HepG2 (cell line): ENCODE measurements around the gene GPR143. TPM values are rescaled to one million over a fixed set of nuclear protein-coding genes. Genes with fewer than 3 reads are reported as not detected.
A peak's percentile ranks its signal among the peaks of the same experiment; 100 is the strongest.
"Not testable (repeated sequence)": the region's sequence is repeated elsewhere in the genome, so short reads cannot be mapped to it uniquely, and the experiment has no call there.

Experiments
- ATAC-seq: fragments of 200-7000 bp; cut with Tn5 transposase; 3 replicates; pipeline ENCODE4 v1.9.1; 2020; ENCODE audit warnings: mild to moderate bottlenecking, moderate library complexity
- BruUV-seq: library from RNA; stranded (reverse); fragments of 400-500 nt; replicated peaks from 2 replicates; lab custom pipeline; 2021; lab: Mats Ljungman, UMichigan
- CTCF ChIA-PET: fragments of 300-600 bp; formaldehyde crosslinking; extraction: SDS; loops from one replicate; lab custom pipeline; 2021; ENCODE audit warnings: low total read pairs, inconsistent platforms, low intra/inter-chr PET ratio; lab: Yijun Ruan, JAX
- POLR2A ChIA-PET: fragments of 350-600 bp; sonication (Branson Sonifier 250); formaldehyde crosslinking; loops from one replicate; lab custom pipeline; 2020; ENCODE audit warnings: antibody characterized with exemption, inconsistent platforms; lab: Yijun Ruan, JAX
- DNase-seq: peaks from one replicate; pipeline ENCODE4 v3.0.0-alpha.2; 2015; ENCODE audit warnings: low spot score
- FAIRE-seq: peaks from 3 replicates; lab custom pipeline; 2011; peaks lifted over from hg19 to GRCh38; lab: Jason Lieb, UNC
- H2AFZ ChIP-seq: one replicate; pipeline ENCODE4 v1.6.1; 2011; ENCODE audit warnings: low read length, inconsistent platforms
- H3K27ac ChIP-seq: fragments of 300-600 bp; 3 replicates; pipeline ENCODE4 v1.8.0; 2011; ENCODE audit warnings: mixed run types, mild to moderate bottlenecking, mixed read lengths, low read length, inconsistent platforms; ENCODE audit not compliant: insufficient read depth; ENCODE audit errors: extremely low read length
- H3K27me3 ChIP-seq, 2 experiments: fragments of 200-600 bp in 1 of 2; 2 replicates in 1 of 2; 3 replicates in 1 of 2; pipeline versions ENCODE4 v1.6.0 to v1.8.0; 2011; ENCODE audit warnings: low read length in 2 of 2, mild to moderate bottlenecking in 2 of 2, moderate library complexity in 2 of 2, inconsistent platforms in 1 of 2; ENCODE audit not compliant: insufficient read depth in 2 of 2, control insufficient read depth in 1 of 2
- H3K36me3 ChIP-seq, 2 experiments: fragments of 200-600 bp in 1 of 2; replicated peaks in 1 of 2; 2 replicates in 1 of 2; 3 replicates in 1 of 2; pipeline versions ENCODE4 v1.5.1 to v1.8.0; 2011; ENCODE audit warnings: low read length in 2 of 2, inconsistent platforms in 1 of 2; ENCODE audit not compliant: insufficient read depth in 2 of 2, control insufficient read depth in 1 of 2
- H3K4me1 ChIP-seq: 2 replicates; pipeline ENCODE4 v1.5.1; 2012; ENCODE audit warnings: low read length, inconsistent platforms; ENCODE audit not compliant: insufficient read depth
- H3K4me2 ChIP-seq: 2 replicates; pipeline ENCODE4 v1.6.0; 2011; ENCODE audit warnings: low read depth, low read length, inconsistent platforms
- H3K4me3 ChIP-seq, 3 experiments: fragments of 200-600 bp in 1 of 3; sonication (generic), shearing (Covaris generic) in 1 of 3; replicated peaks in 1 of 3; 2 replicates each; pipeline ENCODE4 v1.5.1; 2011 to 2016; ENCODE audit warnings: low read length in 3 of 3, inconsistent platforms in 2 of 3, low read depth in 2 of 3, mild to moderate bottlenecking in 2 of 3, control low read depth in 1 of 3, mixed read lengths in 1 of 3; ENCODE audit not compliant: insufficient read depth in 1 of 3
- H3K79me2 ChIP-seq: one replicate; pipeline ENCODE4 v1.6.1; 2011; ENCODE audit warnings: low read length, inconsistent platforms; ENCODE audit not compliant: insufficient read depth
- H3K9ac ChIP-seq: 2 replicates; pipeline ENCODE4 v1.6.0; 2011; ENCODE audit warnings: mild to moderate bottlenecking, low read depth, low read length, inconsistent platforms; ENCODE audit not compliant: insufficient read depth
- H3K9me3 ChIP-seq: 2 replicates; pipeline ENCODE4 v1.5.1; 2012; ENCODE audit warnings: mild to moderate bottlenecking, low read length
- H4K20me1 ChIP-seq: 2 replicates; pipeline ENCODE4 v1.6.0; 2011; ENCODE audit warnings: inconsistent platforms, mild to moderate bottlenecking, low read length, moderate library complexity; ENCODE audit not compliant: insufficient read depth
- ETV5 ChIP-seq: IDR thresholded peaks from 2 replicates; pipeline ENCODE4 v1.6.1; 2018; ENCODE audit warnings: missing biosample characterization, missing genetic modification reagents, inconsistent platforms, borderline replicate concordance
- RARA ChIP-seq: IDR thresholded peaks from 2 replicates; pipeline ENCODE4 v1.6.1; 2016; ENCODE audit warnings: missing genetic modification reagents, missing compliant biosample characterization
- SMARCE1 ChIP-seq: fragments of 450-650 bp; IDR thresholded peaks from 2 replicates; pipeline ENCODE4 v1.6.1; 2017; ENCODE audit warnings: borderline replicate concordance
- SOX5 ChIP-seq: IDR thresholded peaks from 2 replicates; pipeline ENCODE4 v1.6.1; 2016; ENCODE audit warnings: borderline replicate concordance
- SOX6 ChIP-seq, 2 experiments: fragments of 450-650 bp in 1 of 2; sonication (generic) in 1 of 2; formaldehyde crosslinking in 1 of 2; IDR thresholded peaks; 2 replicates each; pipeline versions ENCODE4 v1.4.0 to v1.6.1; 2017 to 2020; ENCODE audit warnings: antibody characterized with exemption in 1 of 2, mild to moderate bottlenecking in 1 of 2, missing genetic modification reagents in 1 of 2
- WGBS: methylation state at CpG from one replicate; pipeline ENCODE4 v1.1.6; 2017; ENCODE audit warnings: low lambda C conversion rate; 5-methylcytosine and 5-hydroxymethylcytosine counted together
- in situ Hi-C: cut with HindIII; loops from 2 replicates; pipeline ENCODE4 v1.10.0; 2017; ENCODE audit warnings: low pct_unique_long_range_greater_than_20kb; ENCODE audit not compliant: extremely low pct_ligation_motif_present
- intact Hi-C: fragments of 100-400 bp; cut with micrococcal nuclease; formaldehyde crosslinking; loops from one replicate; pipeline ENCODE4 v1.10.0; 2022; ENCODE audit not compliant: unreplicated experiment
- polyA plus RNA-seq, 8 experiments: library from polyadenylated mRNA; depleted of rRNA in 3 of 8; stranded (reverse) in 7 of 8; unstranded in 1 of 8; fragments of >200 nt; fragmentation: Illumina TruSeq in 4 of 8; extraction: Trizol in 4 of 8; gene quantifications; 2 replicates each; pipeline versions ENCODE4 v1.2.1 to v1.2.3, GENCODE V29; 2011 to 2016; ENCODE audit warnings: low read depth in 4 of 8, missing spikeins in 1 of 8, mixed read lengths in 1 of 8; ENCODE audit not compliant: insufficient read depth in 1 of 8
- total RNA-seq, 5 experiments: library from RNA; depleted of rRNA; stranded (reverse); fragments of >200 nt; fragmentation: Illumina TruSeq; extraction: Trizol; gene quantifications; 2 replicates each; pipeline ENCODE4 v1.2.3, GENCODE V29; 2016; ENCODE audit warnings: low read depth in 1 of 5
- TF ChIP-seq, protein P1 (sequence below): IDR thresholded peaks from 2 replicates; pipeline ENCODE4 v1.4.0; 2020; ENCODE audit warnings: mild to moderate bottlenecking, missing genetic modification reagents
- TF ChIP-seq, protein P2 (sequence below): sonication (generic); formaldehyde crosslinking; IDR thresholded peaks from 2 replicates; pipeline ENCODE4 v1.4.0; 2020; ENCODE audit warnings: missing genetic modification reagents
- TF ChIP-seq, protein P3 (sequence below): sonication (generic); formaldehyde crosslinking; conservative IDR thresholded peaks from 2 replicates; pipeline ENCODE4 v1.4.0; 2020; ENCODE audit warnings: mild to moderate bottlenecking, missing genetic modification reagents, moderate library complexity

GPR143 gene
- total and polyA plus RNA-seq, 2 of the 13 experiments (the other 11 are each of a cell fraction or from before 2014, with no cell fraction given), result 0.30 to 0.89 TPM

DNA sequence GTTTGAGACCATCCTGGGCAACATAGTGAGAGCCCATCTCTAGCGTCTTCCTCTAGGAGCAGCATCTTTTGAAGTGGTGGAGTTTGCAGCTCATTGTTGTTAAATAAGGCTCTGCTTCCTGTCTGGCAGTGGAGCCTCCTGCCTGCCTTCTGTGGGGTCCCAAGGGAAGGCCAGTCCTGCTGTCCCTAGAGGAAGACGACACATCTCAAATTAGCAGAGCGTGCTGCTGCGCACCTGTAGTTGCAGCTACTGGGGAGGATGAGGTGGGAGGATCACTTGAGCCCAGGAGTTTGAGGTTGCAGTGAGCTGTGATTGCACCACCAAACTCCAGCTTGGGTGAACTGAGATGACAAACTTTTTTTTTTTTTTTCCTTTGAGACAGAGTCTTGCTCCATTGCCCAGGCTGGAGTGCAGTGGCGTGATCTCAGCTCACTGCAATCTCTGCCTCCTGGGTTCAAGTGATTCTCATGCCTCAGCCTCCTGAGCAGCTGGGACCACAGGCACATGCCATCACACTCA is 2.7 kb upstream of the GPR143 start:
- peaks cover 16% of the 10 kb centered on the region for H3K4me1 ChIP-seq
- DNase-seq, H3K4me2 ChIP-seq, FAIRE-seq, H4K20me1 ChIP-seq, H3K27ac ChIP-seq, ATAC-seq, intact Hi-C loops, H3K27me3 ChIP-seq, H3K79me2 ChIP-seq, H3K9ac ChIP-seq, CTCF ChIA-PET, H3K4me3 ChIP-seq, H3K36me3 ChIP-seq, POLR2A ChIA-PET, in situ Hi-C loops, BruUV-seq, H2AFZ ChIP-seq, H3K9me3 ChIP-seq: not testable (repeated sequence)
- 60% methylated on average over 1 of the region's 5 CpGs for WGBS

DNA sequence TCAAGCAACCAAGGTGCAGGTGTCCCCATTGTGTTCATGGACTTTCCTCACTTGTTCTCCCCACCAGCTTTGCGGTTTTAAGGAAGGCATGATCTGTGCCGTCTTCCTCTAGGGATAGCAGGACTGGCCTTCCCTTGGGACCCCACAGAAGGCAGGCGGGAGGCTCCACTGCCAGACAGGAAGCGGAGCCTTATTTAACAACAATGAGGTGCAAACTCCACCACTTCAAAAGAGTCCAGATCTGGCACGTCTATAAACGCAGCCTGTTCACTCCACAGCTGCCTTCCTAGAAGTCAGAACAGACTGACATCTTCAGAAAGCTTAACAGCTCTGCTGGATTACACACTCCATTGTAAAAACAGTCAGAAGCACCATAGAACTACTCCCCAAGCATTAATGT is 1.7 kb upstream of the GPR143 start:
- WGBS, result 0% methylated on average over 2 of the region's 6 CpGs
- Histone ChIP-seq H2AFZ (no peak overlapping the region), H3K4me2 (peak overlapping the region; percentile 51), H3K27ac (no peak overlapping the region), H3K27me3 (no peaks in the 10 kb centered on the region), H3K36me3 (no peaks in the 10 kb centered on the region), H3K4me3 (peak overlapping the region in 1 of 3 experiments; percentile 28; a peak in 2 of 6 replicates), H3K9me3 (no peaks in the 10 kb centered on the region), H3K79me2 (no peaks in the 10 kb centered on the region), H3K9ac (no peak overlapping the region), H3K4me1 (peaks cover 16% of the 10 kb centered on the region), H4K20me1 (no peaks in the 10 kb centered on the region)
- ATAC-seq (peak; percentile 93), FAIRE-seq (peak; percentile 32), DNase-seq (peak; percentile 31)
- ChIA-PET POLR2A (interaction anchor here (0.9 kb wide), 1 partner anchor 10 kb away, joined by 5 read pairs; no protein-coding TSS in a partner anchor), CTCF (no interaction called here)
- in situ Hi-C loops (no loop called here), intact Hi-C loops (no loop called here)
- BruUV-seq, result no TSS peak
- TF ChIP-seq SOX6 (IDR thresholded peaks at IDR 0.05) (no peak), SOX6 (CRISPR knock-in tag; IDR thresholded peaks at IDR 0.05) (peak; percentile 51), SOX5 (CRISPR knock-in tag) (peak; percentile 64; the same call in 1 of the 2 replicates), ETV5 (peak; percentile 64; the same call in 1 of the 2 replicates), RARA (CRISPR knock-in tag) (0 out of 2 replicates have a peak, but pooled peaks have one; percentile 8), SMARCE1 (no peak)
- TF ChIP-seq, protein P1, sequence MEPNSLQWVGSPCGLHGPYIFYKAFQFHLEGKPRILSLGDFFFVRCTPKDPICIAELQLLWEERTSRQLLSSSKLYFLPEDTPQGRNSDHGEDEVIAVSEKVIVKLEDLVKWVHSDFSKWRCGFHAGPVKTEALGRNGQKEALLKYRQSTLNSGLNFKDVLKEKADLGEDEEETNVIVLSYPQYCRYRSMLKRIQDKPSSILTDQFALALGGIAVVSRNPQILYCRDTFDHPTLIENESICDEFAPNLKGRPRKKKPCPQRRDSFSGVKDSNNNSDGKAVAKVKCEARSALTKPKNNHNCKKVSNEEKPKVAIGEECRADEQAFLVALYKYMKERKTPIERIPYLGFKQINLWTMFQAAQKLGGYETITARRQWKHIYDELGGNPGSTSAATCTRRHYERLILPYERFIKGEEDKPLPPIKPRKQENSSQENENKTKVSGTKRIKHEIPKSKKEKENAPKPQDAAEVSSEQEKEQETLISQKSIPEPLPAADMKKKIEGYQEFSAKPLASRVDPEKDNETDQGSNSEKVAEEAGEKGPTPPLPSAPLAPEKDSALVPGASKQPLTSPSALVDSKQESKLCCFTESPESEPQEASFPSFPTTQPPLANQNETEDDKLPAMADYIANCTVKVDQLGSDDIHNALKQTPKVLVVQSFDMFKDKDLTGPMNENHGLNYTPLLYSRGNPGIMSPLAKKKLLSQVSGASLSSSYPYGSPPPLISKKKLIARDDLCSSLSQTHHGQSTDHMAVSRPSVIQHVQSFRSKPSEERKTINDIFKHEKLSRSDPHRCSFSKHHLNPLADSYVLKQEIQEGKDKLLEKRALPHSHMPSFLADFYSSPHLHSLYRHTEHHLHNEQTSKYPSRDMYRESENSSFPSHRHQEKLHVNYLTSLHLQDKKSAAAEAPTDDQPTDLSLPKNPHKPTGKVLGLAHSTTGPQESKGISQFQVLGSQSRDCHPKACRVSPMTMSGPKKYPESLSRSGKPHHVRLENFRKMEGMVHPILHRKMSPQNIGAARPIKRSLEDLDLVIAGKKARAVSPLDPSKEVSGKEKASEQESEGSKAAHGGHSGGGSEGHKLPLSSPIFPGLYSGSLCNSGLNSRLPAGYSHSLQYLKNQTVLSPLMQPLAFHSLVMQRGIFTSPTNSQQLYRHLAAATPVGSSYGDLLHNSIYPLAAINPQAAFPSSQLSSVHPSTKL (CRISPR knock-in tag), result 0 out of 2 replicates have a peak, but pooled peaks have one; percentile 13
- TF ChIP-seq, protein P2, sequence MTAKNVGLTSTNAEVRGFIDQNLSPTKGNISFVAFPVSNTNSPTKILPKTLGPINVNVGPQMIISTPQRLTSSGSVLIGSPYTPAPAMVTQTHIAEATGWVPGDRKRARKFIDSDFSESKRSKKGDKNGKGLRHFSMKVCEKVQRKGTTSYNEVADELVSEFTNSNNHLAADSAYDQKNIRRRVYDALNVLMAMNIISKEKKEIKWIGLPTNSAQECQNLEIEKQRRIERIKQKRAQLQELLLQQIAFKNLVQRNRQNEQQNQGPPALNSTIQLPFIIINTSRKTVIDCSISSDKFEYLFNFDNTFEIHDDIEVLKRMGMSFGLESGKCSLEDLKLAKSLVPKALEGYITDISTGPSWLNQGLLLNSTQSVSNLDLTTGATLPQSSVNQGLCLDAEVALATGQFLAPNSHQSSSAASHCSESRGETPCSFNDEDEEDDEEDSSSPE (CRISPR knock-in tag), result no peak
- TF ChIP-seq, protein P3, sequence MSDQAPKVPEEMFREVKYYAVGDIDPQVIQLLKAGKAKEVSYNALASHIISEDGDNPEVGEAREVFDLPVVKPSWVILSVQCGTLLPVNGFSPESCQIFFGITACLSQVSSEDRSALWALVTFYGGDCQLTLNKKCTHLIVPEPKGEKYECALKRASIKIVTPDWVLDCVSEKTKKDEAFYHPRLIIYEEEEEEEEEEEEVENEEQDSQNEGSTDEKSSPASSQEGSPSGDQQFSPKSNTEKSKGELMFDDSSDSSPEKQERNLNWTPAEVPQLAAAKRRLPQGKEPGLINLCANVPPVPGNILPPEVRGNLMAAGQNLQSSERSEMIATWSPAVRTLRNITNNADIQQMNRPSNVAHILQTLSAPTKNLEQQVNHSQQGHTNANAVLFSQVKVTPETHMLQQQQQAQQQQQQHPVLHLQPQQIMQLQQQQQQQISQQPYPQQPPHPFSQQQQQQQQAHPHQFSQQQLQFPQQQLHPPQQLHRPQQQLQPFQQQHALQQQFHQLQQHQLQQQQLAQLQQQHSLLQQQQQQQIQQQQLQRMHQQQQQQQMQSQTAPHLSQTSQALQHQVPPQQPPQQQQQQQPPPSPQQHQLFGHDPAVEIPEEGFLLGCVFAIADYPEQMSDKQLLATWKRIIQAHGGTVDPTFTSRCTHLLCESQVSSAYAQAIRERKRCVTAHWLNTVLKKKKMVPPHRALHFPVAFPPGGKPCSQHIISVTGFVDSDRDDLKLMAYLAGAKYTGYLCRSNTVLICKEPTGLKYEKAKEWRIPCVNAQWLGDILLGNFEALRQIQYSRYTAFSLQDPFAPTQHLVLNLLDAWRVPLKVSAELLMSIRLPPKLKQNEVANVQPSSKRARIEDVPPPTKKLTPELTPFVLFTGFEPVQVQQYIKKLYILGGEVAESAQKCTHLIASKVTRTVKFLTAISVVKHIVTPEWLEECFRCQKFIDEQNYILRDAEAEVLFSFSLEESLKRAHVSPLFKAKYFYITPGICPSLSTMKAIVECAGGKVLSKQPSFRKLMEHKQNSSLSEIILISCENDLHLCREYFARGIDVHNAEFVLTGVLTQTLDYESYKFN (CRISPR knock-in tag), result peak; percentile 29; the same call in 1 of the 2 replicates
